ENCODE data around the gene ATP1A4.
"Not testable (repeated sequence)": the region's sequence is repeated elsewhere in the genome, so short reads cannot be mapped to it uniquely, and the experiment has no call there.

Gene ATP1A4

GRCh38 chr1:160151303-160151702 is at the start of gene ATP1A4:
TSS of gene ATP1A4 (plus strand) at chr1:160151603. CDS start at chr1:160152041, 438 bp downstream.
- no peak for DNase-seq

GRCh38 chr1:160101717-160102522 is 49.5 kb upstream of the ATP1A4 start:
- DNase-seq = no peak

GRCh38 chr1:160103658-160104408 is 47.6 kb upstream of the ATP1A4 start:
- DNase-seq = no peak

GRCh38 chr1:160104486-160104885 is 46.9 kb upstream of the ATP1A4 start:
- DNase-seq = no peak

GRCh38 chr1:160105155-160105554 is 46.2 kb upstream of the ATP1A4 start:
- no peak for DNase-seq

- DNase-seq = no peak
These were observed 43.9 kb upstream of the ATP1A4 start for GRCh38 chr1:160107512-160107911.

- peak in 1 of 2 experiments; percentile 14 for DNase-seq
These were observed 42.3 kb upstream of the ATP1A4 start for GRCh38 chr1:160108888-160109662.

- DNase-seq = no peak
These were observed 41.7 kb upstream of the ATP1A4 start for GRCh38 chr1:160109686-160110085.

GRCh38 chr1:160111462-160111861 is 39.9 kb upstream of the ATP1A4 start:
- DNase-seq = not testable (repeated sequence)

GRCh38 chr1:160112357-160112756 is 39.0 kb upstream of the ATP1A4 start:
- DNase-seq = no peak

- DNase-seq = no peak
These were observed 38.0 kb upstream of the ATP1A4 start for GRCh38 chr1:160113407-160113806.

- no peak for DNase-seq
These were observed 37.3 kb upstream of the ATP1A4 start for GRCh38 chr1:160114085-160114484.

- no peak for DNase-seq
These were observed 35.7 kb upstream of the ATP1A4 start, which contains the start of gene ATP1A2 for GRCh38 chr1:160115545-160116282. TSS of gene ATP1A2 (plus strand) at chr1:160115759. CDS start at chr1:160115862, 103 bp downstream.

GRCh38 chr1:160116283-160117147 is 34.9 kb upstream of the ATP1A4 start:
- DNase-seq = no peak

- no peak for DNase-seq
These were observed 34.1 kb upstream of the ATP1A4 start for GRCh38 chr1:160117300-160117699.

GRCh38 chr1:160117709-160118183 is 33.7 kb upstream of the ATP1A4 start:
- DNase-seq = no peak

- DNase-seq = no peak
These were observed 32.5 kb upstream of the ATP1A4 start for GRCh38 chr1:160118928-160119327.

- no peak for DNase-seq
These were observed 30.6 kb upstream of the ATP1A4 start for GRCh38 chr1:160120797-160121196.

GRCh38 chr1:160121388-160121787 is 30.0 kb upstream of the ATP1A4 start:
- DNase-seq = no peak

- DNase-seq = no peak
These were observed 28.4 kb upstream of the ATP1A4 start for GRCh38 chr1:160122978-160123495.

GRCh38 chr1:160123726-160124125 is 27.7 kb upstream of the ATP1A4 start:
- DNase-seq = no peak
